Loucy (cell line): ENCODE data around the gene APMAP.

Experiments used
- H2AFZ ChIP-seq: fragments of 200-600 bp; sonication (generic); 2 replicates; pipeline ENCODE4 v1.6.0; 2016; ENCODE audit warnings: antibody characterized with exemption, mild to moderate bottlenecking, low read length, moderate library complexity
- H3F3A ChIP-seq: fragments of 200-600 bp; 2 replicates; pipeline ENCODE4 v1.6.0; 2016; ENCODE audit warnings: antibody characterized with exemption, low read depth, mild to moderate bottlenecking
- H3K27me3 ChIP-seq: fragments of 200-600 bp; sonication (generic); 2 replicates; pipeline ENCODE4 v1.6.1; 2014; ENCODE audit warnings: low read length, mild to moderate bottlenecking; ENCODE audit not compliant: insufficient read depth, poor library complexity, severe bottlenecking
- H3K36me3 ChIP-seq: fragments of 200-600 bp; sonication (generic); 2 replicates; pipeline ENCODE4 v1.6.1; 2016; ENCODE audit warnings: low read length; ENCODE audit not compliant: insufficient read depth
- H3K4me1 ChIP-seq: fragments of 200-600 bp; sonication (generic); 2 replicates; pipeline ENCODE4 v1.5.1; 2014; ENCODE audit warnings: low read length, mild to moderate bottlenecking; ENCODE audit not compliant: insufficient read depth, poor library complexity, severe bottlenecking
- H3K4me2 ChIP-seq: fragments of 200-600 bp; sonication (generic); 2 replicates; pipeline ENCODE4 v1.6.0; 2014; ENCODE audit warnings: antibody characterized with exemption, low read length, low read depth, mild to moderate bottlenecking; ENCODE audit not compliant: poor library complexity, severe bottlenecking
- H3K4me3 ChIP-seq: fragments of 200-600 bp; sonication (generic); 2 replicates; pipeline ENCODE4 v1.5.1; 2014; ENCODE audit warnings: low read length, mild to moderate bottlenecking, mixed read lengths; ENCODE audit not compliant: poor library complexity, severe bottlenecking
- H3K79me2 ChIP-seq: fragments of 200-600 bp; sonication (generic); 2 replicates; pipeline ENCODE4 v1.6.1; 2014; ENCODE audit warnings: low read length; ENCODE audit not compliant: insufficient read depth
- H3K9ac ChIP-seq: fragments of 200-600 bp; sonication (generic); 2 replicates; pipeline ENCODE4 v1.6.0; 2014; ENCODE audit warnings: mild to moderate bottlenecking, low read depth, low read length, moderate library complexity; ENCODE audit not compliant: poor library complexity, severe bottlenecking
- H3K9me2 ChIP-seq: fragments of 200-600 bp; sonication (generic); replicated peaks from 2 replicates; pipeline ENCODE4 v1.6.1; 2016; ENCODE audit warnings: low read depth, low read length, mixed read lengths
- H3K9me3 ChIP-seq: fragments of 200-600 bp; sonication (generic); 2 replicates; pipeline ENCODE4 v1.6.1; 2014; ENCODE audit warnings: mild to moderate bottlenecking, antibody characterized with exemption, low read length, low read depth; ENCODE audit not compliant: insufficient read depth
- H4K20me1 ChIP-seq: fragments of 200-600 bp; sonication (generic); 2 replicates; pipeline ENCODE4 v1.6.0; 2014; ENCODE audit warnings: antibody characterized with exemption, low read length, mild to moderate bottlenecking; ENCODE audit not compliant: insufficient read depth, poor library complexity, severe bottlenecking
- CTCF ChIP-seq: fragments of 200-600 bp; sonication (generic); conservative IDR thresholded peaks from 2 replicates; pipeline ENCODE4 v1.5.1; 2014; ENCODE audit warnings: mild to moderate bottlenecking, antibody characterized with exemption, low read length
- EZH2phosphoT487 ChIP-seq: fragments of 200-600 bp; IDR thresholded peaks from 2 replicates; pipeline ENCODE4 v1.6.1; 2018; ENCODE audit warnings: antibody characterized with exemption, mild to moderate bottlenecking, moderate library complexity, borderline replicate concordance

The APMAP gene

GRCh38 chr20:25014816-25015215 is 22.3 kb upstream of the APMAP start:
- Histone ChIP-seq H2AFZ (no peak overlapping the region), H3K9me3 (no peaks in the 10 kb centered on the region), H3K9ac (no peak overlapping the region), H3K4me1 (no peaks in the 10 kb centered on the region), H3K27me3 (no peaks in the 10 kb centered on the region), H3F3A (no peaks in the 10 kb centered on the region), H4K20me1 (no peaks in the 10 kb centered on the region), H3K4me3 (no peak overlapping the region), H3K79me2 (no peaks in the 10 kb centered on the region), H3K36me3 (peaks cover 78% of the 10 kb centered on the region; the same call in 1 of the 2 replicates), H3K4me2 (no peak overlapping the region), H3K9me2 (no peaks in the 10 kb centered on the region)
- TF ChIP-seq EZH2phosphoT487 (no peak), CTCF (no peak)

- H4K20me1 ChIP-seq, result no peaks in the 10 kb centered on the region
- H3K9me3 ChIP-seq, result no peaks in the 10 kb centered on the region
- H3K4me1 ChIP-seq, result no peaks in the 10 kb centered on the region
- no peak overlapping the region for H2AFZ ChIP-seq
- no peaks in the 10 kb centered on the region for H3F3A ChIP-seq
- H3K27me3 ChIP-seq, result no peaks in the 10 kb centered on the region
- no peaks in the 10 kb centered on the region for H3K9me2 ChIP-seq
- peaks cover 82% of the 10 kb centered on the region; the same call in 1 of the 2 replicates for H3K36me3 ChIP-seq
- TF ChIP-seq CTCF (no peak), EZH2phosphoT487 (no peak)
- H3K4me3 ChIP-seq, result no peak overlapping the region
- no peaks in the 10 kb centered on the region for H3K79me2 ChIP-seq
- H3K4me2 ChIP-seq, result no peak overlapping the region
- H3K9ac ChIP-seq, result no peak overlapping the region
These were observed 21.2 kb upstream of the APMAP start for GRCh38 chr20:25013478-25014380.

GRCh38 chr20:25012616-25013189 is 20.2 kb upstream of the APMAP start:
- Histone ChIP-seq H3F3A (no peaks in the 10 kb centered on the region), H3K9me3 (no peaks in the 10 kb centered on the region), H3K4me2 (no peak overlapping the region), H3K79me2 (no peaks in the 10 kb centered on the region), H4K20me1 (no peaks in the 10 kb centered on the region), H3K4me1 (no peaks in the 10 kb centered on the region), H3K9ac (no peak overlapping the region), H3K27me3 (no peaks in the 10 kb centered on the region), H3K4me3 (no peak overlapping the region), H2AFZ (no peak overlapping the region), H3K9me2 (no peaks in the 10 kb centered on the region), H3K36me3 (peaks cover 84% of the 10 kb centered on the region; the same call in 1 of the 2 replicates)
- no peak for TF ChIP-seq CTCF
- no peak for TF ChIP-seq EZH2phosphoT487
